Adrenal gland (tissue), 5 donors: Measurements from ENCODE around the gene CCDC148.

Experiments used
- CTCF ChIP-seq, 6 experiments: fragments of 450-650 bp in 4 of 6; fragments of 200-600 bp in 2 of 6; sonication (generic) in 1 of 6; IDR thresholded peaks; 1 replicate in 5 of 6; 2 replicates in 1 of 6; pipeline versions ENCODE4 v1.5.1 to v1.8.0; 2016 to 2021; ENCODE audit warnings: antibody characterized with exemption in 6 of 6, mild to moderate bottlenecking in 2 of 6, moderate library complexity in 1 of 6
- POLR2A ChIP-seq, 2 donors: fragments of 450-650 bp; IDR thresholded peaks; one replicate each; pipeline ENCODE4 v1.6.1; 2017; ENCODE audit warnings: antibody characterized with exemption in 2 of 2, mild to moderate bottlenecking in 2 of 2, moderate library complexity in 1 of 2
- donor health status: DM: no; HTN: no; CAD: no.

- TF ChIP-seq POLR2A (IDR thresholded peaks at IDR 0.05) (no peak), CTCF (IDR thresholded peaks at IDR 0.05) (no peak)
These were observed 130.7 kb downstream of the CCDC148 start for GRCh38 chr2:158325782-158326340.
